ENCODE data around the gene GTF3C1.
"Not testable (repeated sequence)": the region's sequence is repeated elsewhere in the genome, so short reads cannot be mapped to it uniquely, and the experiment has no call there.

Gene GTF3C1, protein sequence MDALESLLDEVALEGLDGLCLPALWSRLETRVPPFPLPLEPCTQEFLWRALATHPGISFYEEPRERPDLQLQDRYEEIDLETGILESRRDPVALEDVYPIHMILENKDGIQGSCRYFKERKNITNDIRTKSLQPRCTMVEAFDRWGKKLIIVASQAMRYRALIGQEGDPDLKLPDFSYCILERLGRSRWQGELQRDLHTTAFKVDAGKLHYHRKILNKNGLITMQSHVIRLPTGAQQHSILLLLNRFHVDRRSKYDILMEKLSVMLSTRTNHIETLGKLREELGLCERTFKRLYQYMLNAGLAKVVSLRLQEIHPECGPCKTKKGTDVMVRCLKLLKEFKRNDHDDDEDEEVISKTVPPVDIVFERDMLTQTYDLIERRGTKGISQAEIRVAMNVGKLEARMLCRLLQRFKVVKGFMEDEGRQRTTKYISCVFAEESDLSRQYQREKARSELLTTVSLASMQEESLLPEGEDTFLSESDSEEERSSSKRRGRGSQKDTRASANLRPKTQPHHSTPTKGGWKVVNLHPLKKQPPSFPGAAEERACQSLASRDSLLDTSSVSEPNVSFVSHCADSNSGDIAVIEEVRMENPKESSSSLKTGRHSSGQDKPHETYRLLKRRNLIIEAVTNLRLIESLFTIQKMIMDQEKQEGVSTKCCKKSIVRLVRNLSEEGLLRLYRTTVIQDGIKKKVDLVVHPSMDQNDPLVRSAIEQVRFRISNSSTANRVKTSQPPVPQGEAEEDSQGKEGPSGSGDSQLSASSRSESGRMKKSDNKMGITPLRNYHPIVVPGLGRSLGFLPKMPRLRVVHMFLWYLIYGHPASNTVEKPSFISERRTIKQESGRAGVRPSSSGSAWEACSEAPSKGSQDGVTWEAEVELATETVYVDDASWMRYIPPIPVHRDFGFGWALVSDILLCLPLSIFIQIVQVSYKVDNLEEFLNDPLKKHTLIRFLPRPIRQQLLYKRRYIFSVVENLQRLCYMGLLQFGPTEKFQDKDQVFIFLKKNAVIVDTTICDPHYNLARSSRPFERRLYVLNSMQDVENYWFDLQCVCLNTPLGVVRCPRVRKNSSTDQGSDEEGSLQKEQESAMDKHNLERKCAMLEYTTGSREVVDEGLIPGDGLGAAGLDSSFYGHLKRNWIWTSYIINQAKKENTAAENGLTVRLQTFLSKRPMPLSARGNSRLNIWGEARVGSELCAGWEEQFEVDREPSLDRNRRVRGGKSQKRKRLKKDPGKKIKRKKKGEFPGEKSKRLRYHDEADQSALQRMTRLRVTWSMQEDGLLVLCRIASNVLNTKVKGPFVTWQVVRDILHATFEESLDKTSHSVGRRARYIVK (N-terminal part only)

DNA sequence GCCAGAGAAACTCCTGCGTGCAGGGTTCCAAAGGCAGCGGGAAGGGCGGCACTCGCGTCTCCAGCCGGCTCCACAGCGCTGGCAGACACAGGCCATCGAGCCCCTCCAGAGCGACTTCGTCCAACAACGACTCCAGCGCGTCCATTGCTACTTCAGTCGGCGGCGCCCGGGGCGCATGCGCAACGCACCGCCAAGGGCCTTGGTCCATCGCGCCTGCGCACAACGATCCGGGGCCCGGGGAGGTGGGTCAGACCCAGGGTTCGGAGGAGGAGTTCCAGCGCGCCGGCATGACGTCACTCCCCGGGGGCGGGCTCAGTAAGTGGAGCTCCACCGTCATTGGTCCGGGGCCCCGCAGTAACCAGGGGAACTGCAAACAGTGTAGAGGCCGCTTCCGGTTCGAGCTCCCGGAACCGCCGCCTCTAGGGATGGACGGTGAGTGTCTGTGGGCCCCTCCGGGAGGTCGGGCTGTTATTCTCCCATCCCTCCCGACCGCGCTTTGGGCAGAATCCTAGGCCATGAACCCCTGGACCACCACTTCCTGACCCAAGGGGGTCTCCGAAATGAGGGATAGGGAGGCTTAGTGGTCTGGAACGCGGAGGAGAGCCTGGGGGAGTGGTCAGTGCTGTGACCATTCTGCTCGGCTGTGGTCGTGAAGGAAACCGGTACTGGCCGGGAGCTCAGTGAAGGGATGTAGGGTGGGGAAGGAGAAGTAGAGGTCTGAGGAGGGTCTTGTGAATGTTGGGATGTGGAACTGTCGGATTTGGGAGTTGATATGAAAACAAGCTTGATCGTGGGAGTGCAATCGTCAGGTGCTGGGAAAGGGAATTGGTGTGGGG lies at the start of gene GTF3C1, which contains the start of gene KATNIP:
TSS of gene GTF3C1 (minus strand) at position 168 of the 836 bp plus-strand sequence. CDS start at position 145, 23 bp downstream.
TSS of gene KATNIP (plus strand) at position 399 of the 836 bp plus-strand sequence. CDS start at position 426, 27 bp downstream.
- peak; percentile 95 for DNase-seq

DNA sequence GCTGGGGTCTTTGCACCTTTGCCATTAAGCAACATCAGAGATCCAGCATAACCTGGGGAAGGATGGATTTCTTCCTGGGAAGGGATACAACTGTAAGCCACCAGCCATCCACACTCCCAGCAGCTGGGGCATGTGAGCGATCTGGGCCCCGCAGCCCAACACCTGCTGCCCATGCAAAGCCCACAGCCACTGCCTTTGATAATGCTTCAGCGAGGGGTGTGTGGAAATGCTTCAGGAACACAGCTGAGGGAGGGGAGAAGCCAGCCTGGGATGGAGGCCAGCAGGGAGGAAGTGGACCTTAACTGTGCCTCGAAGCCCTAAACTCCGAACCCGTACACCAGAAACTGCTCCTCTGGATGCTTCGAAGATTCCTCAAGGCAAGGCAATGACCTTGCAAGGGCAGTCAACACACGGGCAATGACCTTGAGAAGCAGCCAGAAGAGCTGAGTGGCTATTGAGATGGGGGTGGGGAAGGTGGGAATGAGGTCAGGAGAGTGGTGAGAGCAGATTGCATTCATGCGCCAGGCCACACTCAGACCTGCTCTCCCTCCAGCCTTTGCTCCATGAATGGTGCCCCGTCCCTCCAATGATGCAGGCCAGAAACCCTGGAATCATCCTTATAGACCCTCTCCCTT lies 49.3 kb upstream of the GTF3C1 start:
- DNase-seq: no peak

DNA sequence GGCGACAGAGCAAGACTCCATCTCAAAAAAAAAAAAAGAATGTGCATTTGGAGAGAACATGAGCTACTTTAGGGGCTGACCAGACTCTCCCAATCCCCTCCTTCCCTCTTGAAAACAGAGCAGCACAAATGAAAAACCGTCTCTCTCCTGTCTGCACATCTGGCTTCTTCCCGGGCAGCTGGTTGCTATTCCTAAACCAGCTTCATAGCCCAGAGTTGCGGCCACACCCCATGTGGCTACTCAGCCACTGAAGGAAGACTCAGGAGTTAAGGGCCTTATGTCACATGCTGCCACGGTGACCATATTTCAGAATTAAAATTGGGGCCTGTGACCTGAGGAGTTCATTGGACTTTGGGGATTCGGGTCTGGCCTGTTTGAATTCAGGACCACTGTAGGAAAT lies 48.5 kb upstream of the GTF3C1 start:
- DNase-seq: no peak

DNA sequence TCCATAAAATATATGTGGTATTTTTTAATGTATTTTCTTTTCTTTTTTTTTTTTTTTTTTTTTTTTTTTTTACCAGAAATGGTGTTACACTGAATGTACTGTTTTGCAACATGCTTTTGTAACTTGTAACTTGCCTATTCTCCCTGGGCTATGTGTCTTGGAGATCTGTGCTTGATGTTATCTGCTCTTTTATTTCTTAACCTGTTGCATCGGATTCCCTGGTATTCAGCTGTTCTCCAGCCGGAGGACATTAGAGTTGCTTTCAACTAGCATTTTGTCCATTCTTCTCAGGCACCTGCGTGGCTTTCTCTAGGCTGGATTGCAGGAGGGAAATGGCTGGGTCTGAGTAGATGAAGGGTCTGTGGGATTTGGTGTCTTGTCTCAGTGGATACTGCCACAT lies 47.6 kb upstream of the GTF3C1 start:
- no peak for DNase-seq

DNA sequence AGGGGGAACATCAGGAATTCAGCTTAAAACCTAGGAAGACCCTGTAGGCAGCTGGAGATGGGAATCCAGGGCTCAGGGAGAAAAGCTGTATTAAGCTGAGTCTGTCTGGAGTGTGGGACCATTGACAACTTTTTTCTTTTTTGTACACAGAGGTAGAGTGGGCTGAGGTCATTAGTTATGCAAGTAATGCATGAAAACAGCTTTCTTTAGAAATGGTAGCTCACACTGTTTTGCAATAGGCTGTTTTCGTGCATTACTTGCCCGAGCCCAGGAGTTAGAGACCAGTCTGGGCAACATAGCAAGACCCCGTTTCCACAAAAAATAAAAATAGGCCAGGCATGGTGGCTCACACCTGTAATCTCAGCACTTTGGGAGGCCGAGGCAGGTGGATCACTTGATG lies 46.7 kb upstream of the GTF3C1 start:
- DNase-seq: no peak

DNA sequence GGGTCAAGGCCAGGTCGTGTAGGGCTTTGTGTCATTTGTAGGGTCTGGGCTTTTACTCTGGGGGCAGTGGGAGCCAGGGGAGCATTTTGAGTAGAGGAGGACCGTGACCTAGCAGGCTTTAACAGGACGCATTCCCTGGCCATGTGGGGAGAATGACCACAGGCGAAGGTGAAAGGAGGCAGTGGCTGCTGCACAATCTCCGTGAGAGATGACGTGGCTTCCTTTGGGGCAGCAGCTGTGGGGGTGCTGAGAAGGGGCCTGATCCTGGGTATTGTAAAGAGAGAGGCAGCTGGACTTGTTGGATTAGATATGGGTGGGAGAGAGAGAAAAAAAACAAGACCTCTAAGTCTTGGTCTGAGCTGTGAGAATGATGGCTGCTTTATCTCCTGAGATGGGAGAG lies 46.3 kb upstream of the GTF3C1 start:
- no peak for DNase-seq

DNA sequence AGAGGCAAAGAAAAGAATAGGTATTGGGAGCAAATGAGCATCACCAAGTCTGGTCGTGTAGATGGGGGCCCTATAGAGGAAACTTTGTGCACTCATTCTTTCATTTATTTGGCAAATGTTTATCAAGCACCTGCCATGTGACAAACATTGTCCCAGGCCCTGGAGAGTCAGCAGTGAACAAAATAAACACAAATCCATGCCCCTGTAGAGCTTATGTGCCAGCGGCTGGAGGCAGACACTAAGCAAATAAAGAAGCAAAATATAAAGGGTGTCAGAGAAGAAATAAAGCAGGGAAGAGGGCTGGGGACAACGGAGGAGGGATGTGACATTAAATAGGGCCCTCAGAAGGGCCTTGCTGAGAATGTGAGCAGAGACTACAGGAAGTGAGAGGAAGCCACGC lies 45.8 kb upstream of the GTF3C1 start:
- no peak for DNase-seq

DNA sequence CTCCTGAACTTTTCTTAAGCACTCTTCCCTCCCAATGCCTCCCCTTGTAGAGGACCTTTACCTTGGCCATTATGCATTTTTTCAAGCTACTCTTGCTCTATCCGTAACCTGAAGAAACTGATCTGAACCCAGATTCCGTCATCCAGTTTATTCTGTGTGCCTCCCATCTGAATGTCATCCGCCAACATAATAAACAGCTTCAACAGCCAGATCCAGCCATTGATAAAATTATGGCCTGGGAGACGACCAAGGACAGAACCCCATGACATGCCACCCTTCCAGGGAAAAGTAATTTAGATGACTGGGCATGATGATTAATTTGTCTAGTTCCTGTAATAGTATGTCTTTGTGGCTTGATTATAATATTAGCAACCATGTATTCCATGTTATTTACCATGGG lies 42.1 kb upstream of the GTF3C1 start:
- DNase-seq: no peak

DNA sequence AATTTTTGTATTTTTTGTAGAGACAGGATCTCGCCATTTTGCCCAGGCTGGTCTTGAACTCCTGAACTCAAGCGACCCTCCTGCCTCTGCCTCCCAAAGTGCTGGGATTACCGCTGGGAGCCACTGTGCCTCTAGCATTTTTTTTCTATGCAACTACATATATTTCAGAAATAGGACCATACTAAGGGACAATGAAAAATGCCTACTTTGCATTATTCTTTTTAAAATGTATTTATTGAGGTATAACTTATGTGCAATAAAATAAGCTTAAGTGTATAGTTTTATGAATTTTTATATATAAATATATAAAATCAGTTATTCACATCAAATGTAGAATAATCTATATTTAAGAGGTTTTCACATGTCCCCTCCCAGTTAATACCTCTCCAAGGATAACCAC lies 38.3 kb upstream of the GTF3C1 start:
- no peak for DNase-seq

DNA sequence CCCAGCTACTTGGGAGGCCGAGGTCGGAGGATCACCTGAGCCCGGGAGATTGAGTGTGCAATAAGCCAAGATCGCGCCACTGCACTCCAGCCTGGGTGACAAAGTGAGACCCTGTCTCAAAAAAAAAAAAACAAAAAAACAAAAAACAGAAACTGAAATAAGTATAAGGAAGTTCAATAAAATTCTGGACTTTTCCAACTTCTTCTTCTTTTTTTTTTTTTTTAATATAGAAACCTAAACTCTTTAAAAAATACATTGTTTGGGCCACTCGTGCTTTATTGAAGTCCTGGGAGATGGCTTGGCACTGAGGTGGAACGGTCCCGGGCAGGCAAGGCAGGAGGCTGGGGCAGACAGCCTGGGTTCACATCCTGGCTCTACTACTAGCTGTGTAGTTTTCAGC lies 37.0 kb upstream of the GTF3C1 start:
- no peak for DNase-seq

DNA sequence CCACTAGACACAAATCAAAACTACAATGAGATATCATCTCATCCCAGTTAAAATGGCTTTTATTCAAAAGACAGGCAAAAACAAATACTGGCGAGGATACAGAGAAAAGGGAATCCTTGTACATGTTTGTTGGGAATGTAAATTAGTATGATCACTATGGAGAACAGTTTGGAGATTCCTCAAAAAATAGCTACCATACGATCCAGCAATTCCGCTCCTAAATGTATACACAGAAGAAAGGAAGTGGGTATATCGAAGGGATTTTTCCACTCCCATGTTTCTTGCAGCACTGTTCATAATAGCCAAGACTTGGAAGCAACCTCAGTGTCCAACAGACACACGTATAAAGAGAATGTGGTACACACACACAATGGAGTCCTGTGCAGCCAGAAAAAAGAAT lies 35.5 kb upstream of the GTF3C1 start:
- no peak for DNase-seq

DNA sequence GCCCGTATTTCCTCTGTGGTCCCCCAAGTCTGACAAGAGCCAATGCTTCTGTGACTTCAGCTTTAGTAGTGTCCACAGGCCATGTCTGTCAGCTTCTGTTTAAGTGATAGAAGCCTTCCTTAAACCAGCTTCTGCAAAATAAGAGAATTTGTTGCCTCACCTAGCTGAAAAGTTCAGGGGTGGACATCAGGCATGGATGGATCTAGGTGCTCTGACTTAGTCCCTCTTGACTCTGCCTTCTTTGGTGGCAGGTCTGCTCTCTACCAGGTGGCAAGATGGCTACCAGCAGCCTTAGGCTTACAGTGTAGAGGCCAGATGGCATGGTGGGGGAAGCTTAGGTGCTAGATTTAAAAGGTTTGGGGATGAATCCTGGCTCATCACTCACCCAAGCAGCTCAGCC lies 33.9 kb upstream of the GTF3C1 start:
- no peak for DNase-seq

DNA sequence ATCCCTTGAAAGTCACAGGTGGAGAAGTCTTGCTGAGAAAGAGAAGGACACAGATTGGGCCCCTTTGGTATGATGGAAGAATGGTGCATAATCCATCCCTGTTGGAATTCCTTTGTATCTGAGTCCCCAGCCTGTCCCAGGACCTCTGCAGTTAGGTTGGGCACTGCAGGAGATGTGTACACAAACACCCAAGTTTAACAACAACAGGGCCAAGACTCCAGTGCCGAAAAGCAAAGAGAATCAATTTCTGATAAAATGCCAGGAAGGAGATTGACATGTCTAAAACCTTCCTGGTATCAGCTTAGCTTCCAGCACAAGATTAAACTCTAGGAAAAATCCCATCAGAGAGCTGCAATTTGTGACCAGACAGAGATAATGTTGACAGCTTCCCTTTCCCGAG lies 33.2 kb upstream of the GTF3C1 start:
- no peak for DNase-seq

DNA sequence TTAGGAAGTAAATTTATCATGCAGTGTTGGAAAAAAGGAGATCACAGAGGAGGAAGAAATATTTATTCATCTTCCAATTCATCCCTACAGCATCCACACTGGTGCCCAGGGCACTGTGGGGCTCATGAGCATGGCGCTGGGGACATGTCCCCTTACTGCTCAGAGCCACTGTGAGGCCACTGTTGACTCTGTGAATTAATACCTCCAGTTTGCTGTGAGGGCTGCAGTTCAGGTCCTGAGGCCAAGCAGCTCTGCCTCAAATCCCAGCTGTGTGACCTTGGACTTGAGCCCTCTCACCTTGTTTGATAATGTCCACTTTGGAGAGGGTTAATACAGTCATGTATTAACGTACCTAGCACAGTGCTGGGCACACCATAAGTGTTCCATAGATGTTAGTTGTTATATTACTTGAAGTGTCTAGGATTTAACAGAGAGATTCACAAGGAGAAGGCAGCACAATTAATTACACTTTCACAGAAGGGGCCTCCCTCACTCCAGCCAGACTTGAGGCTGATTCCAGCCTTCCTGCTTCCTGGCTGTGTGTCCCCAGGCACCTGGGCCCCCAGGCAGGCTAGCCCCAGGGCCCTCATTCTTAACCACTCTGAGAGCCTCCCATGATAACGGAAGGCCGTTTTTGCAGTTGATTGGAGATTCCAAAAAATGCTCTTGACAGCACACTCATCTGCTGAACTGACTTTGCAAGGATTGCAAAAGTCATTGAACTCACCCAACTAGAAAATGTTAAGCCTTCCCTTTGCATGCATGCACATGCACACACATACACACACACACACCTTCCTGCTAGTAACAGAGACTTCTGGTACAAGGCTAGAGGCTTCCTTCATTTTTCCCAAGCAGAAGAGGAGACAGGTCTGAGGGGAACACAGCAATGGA lies 29.6 kb upstream of the GTF3C1 start:
- no peak for DNase-seq

DNA sequence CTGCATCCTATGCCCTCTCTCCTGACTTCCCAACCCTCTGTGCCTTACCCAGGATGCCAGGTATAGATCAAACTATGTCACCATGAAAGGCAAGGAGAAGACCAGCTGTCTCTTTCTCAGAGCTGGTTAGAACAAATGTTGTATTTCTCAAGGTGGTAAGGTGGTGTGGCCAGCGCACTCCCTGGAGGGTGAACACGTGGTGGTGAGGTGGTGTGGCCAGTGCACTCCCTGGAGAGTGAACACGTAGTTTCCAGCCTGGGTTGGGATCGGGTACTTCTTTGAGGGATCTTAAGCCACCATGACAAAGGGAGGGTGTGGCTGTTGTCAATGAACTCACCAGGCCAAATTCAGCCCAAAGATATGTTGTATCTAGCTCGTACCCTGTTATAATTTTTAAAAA lies 27.0 kb upstream of the GTF3C1 start:
- no peak for DNase-seq

DNA sequence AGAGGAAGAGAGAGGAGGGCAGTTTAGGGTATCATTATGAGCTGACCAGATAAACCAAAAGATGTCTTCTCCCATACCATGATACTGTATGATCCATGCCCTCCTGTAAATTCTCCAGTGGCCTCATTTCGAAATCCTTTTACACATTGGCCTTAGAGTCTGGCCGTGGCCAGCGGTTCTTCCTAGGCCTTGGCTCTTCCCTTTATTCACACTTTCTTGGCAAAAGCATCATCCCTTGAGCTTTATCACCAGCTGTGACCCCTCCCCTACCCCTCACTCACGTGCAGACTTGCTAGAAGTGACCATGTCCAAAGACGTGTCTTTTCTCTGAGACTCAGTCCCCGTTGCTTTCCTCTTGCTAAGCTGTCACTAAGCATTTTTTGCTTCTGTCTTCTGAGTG lies 23.0 kb upstream of the GTF3C1 start:
- no peak for DNase-seq

DNA sequence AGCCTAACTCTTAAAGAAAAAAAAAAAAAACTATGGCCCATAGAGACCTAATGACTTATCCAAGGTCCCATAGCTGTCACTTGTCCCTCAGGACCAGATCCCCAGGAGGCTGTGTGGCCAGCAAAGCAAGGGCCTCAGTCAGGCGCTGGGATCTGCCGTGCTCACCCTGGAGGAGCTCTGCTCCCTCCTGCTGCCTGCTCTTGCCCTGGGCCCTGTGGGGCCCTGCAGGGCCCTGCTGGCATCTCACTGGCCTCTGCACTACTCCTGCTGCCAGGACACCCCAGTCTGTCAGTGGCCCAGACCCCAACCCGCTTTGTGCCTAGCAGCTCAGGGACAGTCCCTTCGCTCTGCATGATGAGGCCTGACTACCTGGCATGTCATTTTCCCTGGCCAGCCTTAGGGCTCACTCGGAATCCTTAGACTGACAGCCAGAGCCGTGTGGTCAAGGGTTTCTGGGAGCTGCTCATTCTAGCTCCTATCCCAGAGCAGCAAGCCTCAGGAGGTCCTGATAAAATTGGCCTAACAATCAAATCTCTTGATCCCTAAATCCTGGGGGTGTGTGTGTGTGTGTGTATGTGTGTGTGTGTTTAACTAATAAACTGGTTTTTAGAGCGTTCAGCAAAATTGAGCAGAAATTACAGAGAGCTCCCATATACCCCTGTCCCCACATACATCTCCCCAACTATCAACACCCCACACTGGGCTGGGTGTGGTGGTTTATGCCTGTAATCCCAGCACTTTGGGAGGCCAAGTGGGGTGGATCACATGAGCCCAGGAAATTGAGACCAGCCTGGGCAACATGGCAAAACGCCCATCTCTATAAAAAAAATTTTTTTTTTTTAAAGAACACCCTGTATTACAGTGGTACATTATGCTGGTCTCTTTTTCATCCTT lies 22.0 kb upstream of the GTF3C1 start:
- DNase-seq: no peak

DNA sequence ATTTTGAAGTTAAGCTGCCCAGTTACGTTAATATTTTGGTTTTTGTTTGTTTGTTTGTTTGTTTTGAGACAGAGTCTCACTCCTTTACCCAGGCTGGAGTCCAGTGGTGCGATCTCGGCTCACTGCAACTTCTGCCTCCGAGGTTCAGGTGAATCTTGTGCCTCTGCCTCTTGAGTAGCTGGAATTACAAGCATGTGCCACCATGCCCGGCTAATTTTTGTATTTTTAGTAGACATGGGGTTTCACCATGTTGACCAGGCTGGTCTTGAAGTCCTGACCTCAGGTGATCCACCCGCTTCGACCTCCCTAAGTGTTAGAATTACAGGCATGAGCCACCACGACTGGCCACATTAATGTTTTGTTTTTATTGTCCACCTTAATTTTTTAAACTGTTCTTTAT lies 21.3 kb upstream of the GTF3C1 start:
- DNase-seq: not testable (repeated sequence)

DNA sequence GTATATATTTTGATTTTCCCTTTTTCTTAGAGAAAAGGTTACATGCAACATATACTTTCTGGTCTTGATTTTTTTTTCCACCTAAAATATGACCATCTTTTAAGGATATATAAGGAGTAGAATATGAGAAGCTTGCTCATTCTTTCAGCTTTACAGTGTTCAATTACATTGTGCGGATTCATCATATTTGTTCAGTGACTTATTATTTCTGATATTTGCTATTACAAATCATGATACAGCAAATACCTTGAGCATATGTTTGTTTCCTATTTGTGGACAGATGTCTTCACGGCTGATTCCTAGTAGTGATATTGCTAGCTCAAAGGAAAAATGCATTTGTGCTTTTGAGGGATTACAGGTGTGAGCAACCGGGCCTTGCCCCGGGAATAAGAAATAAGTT lies 18.4 kb upstream of the GTF3C1 start:
- DNase-seq: no peak
